Epithelial cell of esophagus (primary cell): ENCODE measurements around the gene CACNA1B.

ENCODE experiments used
- DNase-seq: peaks from one replicate; pipeline ENCODE4 v3.0.0; 2010; ENCODE audit warnings: low read depth
- H3K4me3 ChIP-seq: 2 replicates; pipeline ENCODE4 v1.5.1; 2011; ENCODE audit warnings: mild to moderate bottlenecking, low read length, control low read depth
- TF ChIP-seq, protein P1 (sequence below): IDR thresholded peaks from 2 replicates; pipeline ENCODE4 v1.5.1; 2011; ENCODE audit warnings: low read depth, mild to moderate bottlenecking, low read length, control low read depth, inconsistent platforms; ENCODE audit not compliant: insufficient read depth; ENCODE audit errors: missing control alignments

The CACNA1B gene

GRCh38 chr9:137959641-137960411 is 82.2 kb downstream of the CACNA1B start:
- H3K4me3 ChIP-seq = no peak overlapping the region
- DNase-seq = no peak
- TF ChIP-seq, protein P1, sequence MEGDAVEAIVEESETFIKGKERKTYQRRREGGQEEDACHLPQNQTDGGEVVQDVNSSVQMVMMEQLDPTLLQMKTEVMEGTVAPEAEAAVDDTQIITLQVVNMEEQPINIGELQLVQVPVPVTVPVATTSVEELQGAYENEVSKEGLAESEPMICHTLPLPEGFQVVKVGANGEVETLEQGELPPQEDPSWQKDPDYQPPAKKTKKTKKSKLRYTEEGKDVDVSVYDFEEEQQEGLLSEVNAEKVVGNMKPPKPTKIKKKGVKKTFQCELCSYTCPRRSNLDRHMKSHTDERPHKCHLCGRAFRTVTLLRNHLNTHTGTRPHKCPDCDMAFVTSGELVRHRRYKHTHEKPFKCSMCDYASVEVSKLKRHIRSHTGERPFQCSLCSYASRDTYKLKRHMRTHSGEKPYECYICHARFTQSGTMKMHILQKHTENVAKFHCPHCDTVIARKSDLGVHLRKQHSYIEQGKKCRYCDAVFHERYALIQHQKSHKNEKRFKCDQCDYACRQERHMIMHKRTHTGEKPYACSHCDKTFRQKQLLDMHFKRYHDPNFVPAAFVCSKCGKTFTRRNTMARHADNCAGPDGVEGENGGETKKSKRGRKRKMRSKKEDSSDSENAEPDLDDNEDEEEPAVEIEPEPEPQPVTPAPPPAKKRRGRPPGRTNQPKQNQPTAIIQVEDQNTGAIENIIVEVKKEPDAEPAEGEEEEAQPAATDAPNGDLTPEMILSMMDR = no peak

GRCh38 chr9:137960496-137960895 is 82.9 kb downstream of the CACNA1B start:
- TF ChIP-seq, protein P1 = no peak
- H3K4me3 ChIP-seq = no peak overlapping the region
- DNase-seq = no peak

GRCh38 chr9:137963525-137963924 is 85.9 kb downstream of the CACNA1B start:
- no peak overlapping the region for H3K4me3 ChIP-seq
- TF ChIP-seq, protein P1 = no peak
- no peak for DNase-seq

DNA sequence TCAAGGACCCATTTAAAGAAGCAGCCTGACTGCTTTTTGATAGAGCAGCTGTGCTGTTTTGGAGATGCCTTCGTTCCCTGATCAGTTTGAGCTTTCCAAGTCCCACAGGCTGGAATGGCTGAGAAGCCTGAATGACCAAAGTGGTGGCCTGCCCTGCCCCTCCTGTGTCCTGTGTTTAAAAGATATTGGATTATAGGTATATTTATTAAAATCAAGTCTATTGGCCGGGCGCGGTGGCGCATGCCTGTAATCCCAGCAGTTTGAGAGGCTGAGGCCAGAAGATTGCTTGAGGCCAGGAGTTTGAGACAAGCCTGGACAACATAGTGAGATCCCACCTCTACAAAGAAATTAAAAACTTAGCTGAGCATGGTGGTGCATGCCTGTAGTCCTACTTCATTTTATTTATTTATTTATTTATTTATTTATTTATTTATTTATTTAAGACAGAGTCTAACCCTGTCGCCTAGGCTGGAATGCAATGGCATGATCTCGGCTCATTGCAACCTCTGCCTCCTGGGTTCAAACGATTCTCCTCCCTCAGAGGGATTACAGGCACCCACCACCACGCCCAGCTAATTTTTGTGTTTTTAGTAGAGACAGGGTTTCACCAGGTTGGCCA is 87.7 kb downstream of the CACNA1B start:
- no peak overlapping the region for H3K4me3 ChIP-seq
- DNase-seq = no peak
- TF ChIP-seq, protein P1 = no peak

- H3K4me3 ChIP-seq = no peak overlapping the region
- DNase-seq = no peak
- TF ChIP-seq, protein P1 = no peak
These were observed 89.8 kb downstream of the CACNA1B start for GRCh38 chr9:137967280-137967953.

DNA sequence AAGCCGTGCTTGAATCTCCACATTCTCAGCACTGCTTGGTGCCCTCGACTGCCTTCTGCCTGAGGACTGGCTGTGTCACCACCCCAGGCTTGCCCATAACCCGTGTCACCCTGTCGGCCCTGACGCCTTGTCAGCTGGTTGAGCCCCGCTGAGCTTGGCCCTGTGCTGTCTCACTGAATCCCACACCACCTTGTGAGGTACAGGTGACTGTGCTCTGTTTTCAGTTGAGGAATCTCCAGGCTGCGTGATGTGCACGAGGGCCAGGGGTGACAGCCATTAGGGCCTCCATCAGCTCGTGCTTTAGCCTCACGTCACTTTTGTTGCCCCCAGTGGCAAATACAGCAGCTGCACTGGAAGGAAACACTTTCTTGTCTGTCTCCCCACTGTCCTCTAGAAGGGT is 90.7 kb downstream of the CACNA1B start:
- TF ChIP-seq, protein P1 = no peak
- no peak for DNase-seq
- H3K4me3 ChIP-seq = no peak overlapping the region
